Measurements from ENCODE around the gene GLRX. TPM values are rescaled to one million over a fixed set of nuclear protein-coding genes. Genes with fewer than 3 reads are reported as not detected.

The GLRX gene
- total RNA-seq, 1 donor from 2014 or later = 18.3 TPM

DNA sequence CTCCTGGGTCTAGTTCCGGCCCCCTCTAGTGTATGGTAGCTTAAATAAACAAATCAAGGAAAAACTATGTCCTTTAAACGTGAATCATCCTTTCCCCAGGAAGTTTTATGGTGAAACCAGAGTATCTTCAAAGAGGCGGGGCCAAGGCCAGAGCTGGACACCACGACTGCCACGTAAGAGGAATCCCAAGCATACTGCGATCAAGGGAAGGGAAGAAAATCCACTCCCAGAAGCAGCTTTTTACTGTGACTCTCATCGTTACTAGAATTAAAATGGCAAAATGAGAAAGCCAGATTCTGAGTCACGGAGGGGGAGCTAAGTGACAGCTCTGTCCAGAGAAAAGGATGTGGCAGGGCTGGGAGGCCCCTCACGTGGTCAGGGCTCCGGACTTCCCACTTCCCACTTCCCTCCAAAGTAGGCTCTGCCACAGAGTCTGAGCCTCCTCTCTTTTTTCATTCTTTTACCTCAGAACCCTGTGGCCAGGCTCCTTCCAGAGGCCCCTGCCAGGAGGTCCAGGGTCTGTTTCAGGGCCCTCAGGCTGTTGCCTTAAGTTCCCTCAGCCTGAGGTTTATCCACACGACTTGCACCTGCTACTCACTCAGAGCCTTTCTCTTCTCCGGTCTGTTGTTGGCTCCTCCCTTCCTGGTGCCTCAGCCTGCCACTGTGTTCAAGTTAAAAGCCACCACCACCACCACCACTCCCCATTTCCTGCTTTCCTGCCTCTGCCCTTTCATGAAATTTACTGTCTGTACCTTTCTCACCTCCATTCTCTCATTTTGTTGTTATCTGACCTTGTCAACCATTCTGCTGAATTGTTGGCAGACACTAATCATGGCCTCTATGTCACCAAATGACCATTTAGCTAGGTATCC lies 1.4 kb upstream of the GLRX start:
- Mint-ChIP-seq H3K36me3 (ENCODE audit: low read depth) (no peaks in the 10 kb centered on the region), H3K4me3 (ENCODE audit: unreplicated experiment) (peak overlapping the region; percentile 89), H3K9me3 (ENCODE audit: low read depth) (no peaks in the 10 kb centered on the region), H3K4me1 (ENCODE audit: low read depth) (peaks cover 35% of the 10 kb centered on the region), H3K27me3 (ENCODE audit: low read depth) (no peaks in the 10 kb centered on the region), H3K27ac (ENCODE audit: unreplicated experiment) (peak overlapping the region; percentile 95)
- TF ChIP-seq, protein P1, sequence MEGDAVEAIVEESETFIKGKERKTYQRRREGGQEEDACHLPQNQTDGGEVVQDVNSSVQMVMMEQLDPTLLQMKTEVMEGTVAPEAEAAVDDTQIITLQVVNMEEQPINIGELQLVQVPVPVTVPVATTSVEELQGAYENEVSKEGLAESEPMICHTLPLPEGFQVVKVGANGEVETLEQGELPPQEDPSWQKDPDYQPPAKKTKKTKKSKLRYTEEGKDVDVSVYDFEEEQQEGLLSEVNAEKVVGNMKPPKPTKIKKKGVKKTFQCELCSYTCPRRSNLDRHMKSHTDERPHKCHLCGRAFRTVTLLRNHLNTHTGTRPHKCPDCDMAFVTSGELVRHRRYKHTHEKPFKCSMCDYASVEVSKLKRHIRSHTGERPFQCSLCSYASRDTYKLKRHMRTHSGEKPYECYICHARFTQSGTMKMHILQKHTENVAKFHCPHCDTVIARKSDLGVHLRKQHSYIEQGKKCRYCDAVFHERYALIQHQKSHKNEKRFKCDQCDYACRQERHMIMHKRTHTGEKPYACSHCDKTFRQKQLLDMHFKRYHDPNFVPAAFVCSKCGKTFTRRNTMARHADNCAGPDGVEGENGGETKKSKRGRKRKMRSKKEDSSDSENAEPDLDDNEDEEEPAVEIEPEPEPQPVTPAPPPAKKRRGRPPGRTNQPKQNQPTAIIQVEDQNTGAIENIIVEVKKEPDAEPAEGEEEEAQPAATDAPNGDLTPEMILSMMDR (IDR thresholded peaks at IDR 0.05) = no peak
- DNase-seq (ENCODE audit: low spot score) = no peak

DNA sequence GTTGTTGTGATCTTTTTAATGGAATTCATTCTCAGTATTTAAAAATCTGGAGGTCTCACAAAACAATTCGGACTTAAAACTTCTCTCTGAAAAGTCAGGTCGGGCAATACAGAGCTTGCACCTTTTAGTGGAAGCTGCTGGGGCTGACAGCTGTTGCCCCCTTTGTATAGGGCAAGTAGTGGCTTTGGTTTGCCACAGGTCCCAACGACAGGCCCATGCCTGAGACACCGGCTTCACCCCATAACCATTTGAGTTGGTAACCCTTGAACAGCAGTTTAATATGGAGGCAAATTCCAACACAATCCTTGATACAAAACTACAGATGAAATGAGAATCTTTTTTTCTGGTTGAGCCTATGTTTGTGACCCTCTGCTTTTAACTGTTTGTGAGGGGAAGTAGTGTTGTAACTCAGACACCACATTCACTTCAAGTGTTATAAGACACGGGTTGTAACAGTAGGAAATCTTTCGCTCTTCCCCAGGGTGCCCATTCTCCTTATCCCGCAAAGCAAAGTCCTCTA lies 752 bp upstream of the GLRX start:
- H3K36me3 Mint-ChIP-seq (ENCODE audit: low read depth) = no peaks in the 10 kb centered on the region
- no peak for DNase-seq (ENCODE audit: low spot score)
- peak overlapping the region; percentile 89 for H3K4me3 Mint-ChIP-seq (ENCODE audit: unreplicated experiment)
- H3K4me1 Mint-ChIP-seq (ENCODE audit: low read depth) = peaks cover 42% of the 10 kb centered on the region
- no peaks in the 10 kb centered on the region for H3K27me3 Mint-ChIP-seq (ENCODE audit: low read depth)
- TF ChIP-seq, protein P1 (IDR thresholded peaks at IDR 0.05) = peak; percentile 43
- no peaks in the 10 kb centered on the region for H3K9me3 Mint-ChIP-seq (ENCODE audit: low read depth)
- H3K27ac Mint-ChIP-seq (ENCODE audit: unreplicated experiment) = peak overlapping the region; percentile 95

DNA sequence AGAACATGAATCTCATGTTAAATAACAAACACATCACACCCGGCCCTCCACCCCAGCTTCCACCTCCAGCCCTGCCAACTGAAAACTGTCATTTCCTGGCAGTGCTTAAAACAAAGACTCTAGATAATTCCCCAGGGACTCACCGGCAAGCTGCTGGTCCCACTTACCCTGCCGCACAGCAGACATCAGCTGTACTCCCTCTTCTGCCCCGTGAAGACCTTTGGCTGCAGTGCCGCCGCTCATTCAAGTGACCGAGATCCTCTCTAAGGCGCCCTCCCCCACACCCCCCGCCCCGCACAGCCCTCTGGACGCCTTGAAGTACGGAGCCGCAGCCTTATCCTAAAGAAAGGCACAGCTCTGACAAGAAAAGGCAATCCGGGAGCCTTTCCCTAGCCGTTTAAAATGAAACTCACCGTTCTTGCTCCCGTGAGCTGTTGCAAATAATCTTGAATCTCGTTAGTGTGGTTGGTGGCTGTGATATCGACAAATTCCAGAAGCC lies 434 bp downstream of the GLRX start:
- TF ChIP-seq, protein P1 (IDR thresholded peaks at IDR 0.05) = no peak
- Mint-ChIP-seq H3K4me1 (ENCODE audit: low read depth) (peaks cover 53% of the 10 kb centered on the region), H3K4me3 (ENCODE audit: unreplicated experiment) (peak overlapping the region; percentile 89), H3K27ac (ENCODE audit: unreplicated experiment) (peak overlapping the region; percentile 95), H3K9me3 (ENCODE audit: low read depth) (no peaks in the 10 kb centered on the region), H3K36me3 (ENCODE audit: low read depth) (no peaks in the 10 kb centered on the region), H3K27me3 (ENCODE audit: low read depth) (no peaks in the 10 kb centered on the region)
- DNase-seq (ENCODE audit: low spot score) = no peak

DNA sequence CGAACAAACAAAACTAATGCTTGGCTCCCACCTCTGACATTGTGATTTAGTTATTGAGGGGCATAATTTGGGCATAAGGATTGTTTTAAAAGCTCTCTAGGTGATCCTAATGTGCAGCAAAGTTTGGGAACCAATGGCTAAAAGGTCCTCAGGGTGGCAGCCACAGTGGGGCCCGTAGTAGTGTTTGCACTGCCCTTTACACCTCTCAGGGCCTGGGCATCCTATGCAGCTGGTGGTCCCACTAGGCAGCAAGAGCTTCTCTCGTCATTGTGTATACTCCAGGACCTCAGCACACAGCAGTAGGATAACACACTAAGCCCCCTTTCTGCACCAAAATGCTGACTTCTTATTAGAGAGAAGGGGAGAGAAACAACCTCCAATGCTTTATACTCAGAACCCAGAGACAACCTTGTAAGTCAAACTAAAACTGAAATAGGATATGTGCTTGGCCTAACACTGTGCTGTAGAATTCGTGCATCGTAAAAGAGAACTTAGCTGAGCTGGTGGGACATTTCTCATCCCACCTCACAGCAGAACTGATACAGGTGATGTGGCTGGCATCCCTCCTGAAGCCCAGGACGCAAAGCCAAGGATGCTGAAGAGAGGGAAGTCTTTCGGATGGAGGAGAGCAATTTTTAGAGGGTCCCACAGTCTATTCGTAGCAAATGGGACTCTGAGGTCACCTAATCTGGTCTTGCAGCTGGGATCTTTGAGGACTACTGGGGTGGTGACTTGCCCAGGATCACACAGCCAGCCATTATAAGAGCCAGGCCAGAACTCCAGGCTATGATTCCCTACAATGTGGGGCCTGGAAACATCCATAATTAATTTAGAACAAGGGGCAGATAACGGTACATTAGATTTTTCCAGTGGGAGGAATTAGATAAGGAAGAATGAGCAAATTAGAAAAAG lies 1.2 kb downstream of the GLRX start:
- Mint-ChIP-seq H3K27me3 (ENCODE audit: low read depth) (no peaks in the 10 kb centered on the region), H3K9me3 (ENCODE audit: low read depth) (no peaks in the 10 kb centered on the region), H3K4me1 (ENCODE audit: low read depth) (peaks cover 53% of the 10 kb centered on the region), H3K27ac (ENCODE audit: unreplicated experiment) (peak overlapping the region; percentile 95), H3K4me3 (ENCODE audit: unreplicated experiment) (peak overlapping the region; percentile 89), H3K36me3 (ENCODE audit: low read depth) (peaks cover 3% of the 10 kb centered on the region)
- DNase-seq (ENCODE audit: low spot score) = no peak
- TF ChIP-seq, protein P1 (IDR thresholded peaks at IDR 0.05) = no peak

All from chondrocyte (in vitro differentiated cells).